GM18868 (cell line): Measurements from ENCODE around the gene CALY.
"Not testable (repeated sequence)": the region's sequence is repeated elsewhere in the genome, so short reads cannot be mapped to it uniquely, and the experiment has no call there.

Experiments used
- ATAC-seq: cut with Tn5 transposase; IDR thresholded peaks from one replicate; pipeline ENCODE4 v1.9.1; 2021; ENCODE audit warnings: mild to moderate bottlenecking, moderate library complexity; ENCODE audit not compliant: unreplicated experiment

CALY gene

GRCh38 chr10:133334503-133335245, 2.0 kb downstream of the CALY start:
- no peak for ATAC-seq

- no peak for ATAC-seq
Observed at GRCh38 chr10:133332936-133333699, 3.6 kb downstream of the CALY start.

- ATAC-seq = peak; percentile 89
Observed at GRCh38 chr10:133329491-133330202, 7.0 kb downstream of the CALY start.

GRCh38 chr10:133328358-133329343, 8.0 kb downstream of the CALY start:
- ATAC-seq = no peak

GRCh38 chr10:133327651-133328357, 8.9 kb downstream of the CALY start:
- no peak for ATAC-seq

GRCh38 chr10:133326745-133327650, 9.7 kb downstream of the CALY start:
- ATAC-seq = no peak

- no peak for ATAC-seq
Observed at GRCh38 chr10:133326223-133326551, 10.5 kb downstream of the CALY start.

GRCh38 chr10:133325440-133326222, 11.1 kb downstream of the CALY start:
- ATAC-seq = no peak

- ATAC-seq = no peak
Observed at GRCh38 chr10:133324857-133325260, 11.8 kb downstream of the CALY start.

- no peak for ATAC-seq
Observed at GRCh38 chr10:133324198-133324792, 12.4 kb downstream of the CALY start.

GRCh38 chr10:133322064-133322709, 14.5 kb downstream of the CALY start:
- not testable (repeated sequence) for ATAC-seq

- not testable (repeated sequence) for ATAC-seq
Observed at GRCh38 chr10:133320852-133321422, 15.8 kb downstream of the CALY start.

- peak; percentile 82 for ATAC-seq
Observed at GRCh38 chr10:133318494-133319127, 18.1 kb downstream of the CALY start.

GRCh38 chr10:133316732-133317131, 20.0 kb downstream of the CALY start:
- no peak for ATAC-seq

- ATAC-seq = no peak
Observed at GRCh38 chr10:133316266-133316665, 20.4 kb downstream of the CALY start.

GRCh38 chr10:133315847-133316246, 20.8 kb downstream of the CALY start:
- ATAC-seq = no peak
